IPS-20b (cell line): ENCODE measurements around the gene MMP24.
A peak's percentile ranks its signal among the peaks of the same experiment; 100 is the strongest.

ENCODE experiments used
- H3K27ac ChIP-seq: one replicate; pipeline ENCODE4 v1.5.1; 2013; ENCODE audit warnings: low read length
- H3K27me3 ChIP-seq: 2 replicates; pipeline ENCODE4 v1.6.1; 2013; ENCODE audit warnings: mild to moderate bottlenecking, low read length, inconsistent platforms; ENCODE audit not compliant: insufficient read depth
- H3K36me3 ChIP-seq: 2 replicates; pipeline ENCODE4 v1.6.1; 2013; ENCODE audit warnings: low read depth, mild to moderate bottlenecking, inconsistent platforms, low read length, moderate library complexity; ENCODE audit not compliant: insufficient read depth
- H3K4me1 ChIP-seq: 2 replicates; pipeline ENCODE4 v1.6.1; 2013; ENCODE audit warnings: mild to moderate bottlenecking, control low read depth, inconsistent platforms, low read length, moderate library complexity; ENCODE audit not compliant: insufficient read depth
- H3K4me3 ChIP-seq: 2 replicates; pipeline ENCODE4 v1.5.1; 2013; ENCODE audit warnings: mild to moderate bottlenecking, low read length, inconsistent platforms
- H3K9ac ChIP-seq: 2 replicates; pipeline ENCODE4 v1.6.1; 2013; ENCODE audit warnings: low read depth, mild to moderate bottlenecking, inconsistent platforms, low read length, moderate library complexity
- H3K9me3 ChIP-seq: 2 replicates; pipeline ENCODE4 v1.6.1; 2013; ENCODE audit warnings: mild to moderate bottlenecking, low read depth, low read length, inconsistent platforms; ENCODE audit not compliant: insufficient read depth

The MMP24 gene

DNA sequence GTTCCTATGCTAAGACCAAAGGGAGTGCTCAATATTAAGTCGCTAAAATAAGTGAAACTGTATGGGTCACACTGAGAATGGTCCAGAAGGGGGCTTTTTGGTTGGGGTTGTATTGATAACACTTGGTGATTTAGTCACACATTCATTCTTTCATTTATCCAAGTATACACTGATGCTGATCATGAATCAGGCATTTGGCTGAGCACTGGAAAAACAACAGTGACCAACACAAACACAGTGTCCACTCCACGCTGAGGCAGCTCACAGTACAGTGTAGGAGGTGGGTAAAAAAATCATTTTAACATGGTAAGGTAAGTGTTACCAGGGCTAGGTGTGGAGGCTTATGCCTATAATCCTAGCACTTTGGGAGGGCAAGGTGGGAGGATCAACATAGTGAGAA is 74.9 kb downstream of the MMP24 start:
- Histone ChIP-seq H3K4me3 (no peak overlapping the region), H3K9me3 (no peaks in the 10 kb centered on the region), H3K27me3 (no peaks in the 10 kb centered on the region), H3K27ac (no peak overlapping the region), H3K36me3 (peaks cover 4% of the 10 kb centered on the region), H3K4me1 (no peaks in the 10 kb centered on the region), H3K9ac (no peak overlapping the region)

DNA sequence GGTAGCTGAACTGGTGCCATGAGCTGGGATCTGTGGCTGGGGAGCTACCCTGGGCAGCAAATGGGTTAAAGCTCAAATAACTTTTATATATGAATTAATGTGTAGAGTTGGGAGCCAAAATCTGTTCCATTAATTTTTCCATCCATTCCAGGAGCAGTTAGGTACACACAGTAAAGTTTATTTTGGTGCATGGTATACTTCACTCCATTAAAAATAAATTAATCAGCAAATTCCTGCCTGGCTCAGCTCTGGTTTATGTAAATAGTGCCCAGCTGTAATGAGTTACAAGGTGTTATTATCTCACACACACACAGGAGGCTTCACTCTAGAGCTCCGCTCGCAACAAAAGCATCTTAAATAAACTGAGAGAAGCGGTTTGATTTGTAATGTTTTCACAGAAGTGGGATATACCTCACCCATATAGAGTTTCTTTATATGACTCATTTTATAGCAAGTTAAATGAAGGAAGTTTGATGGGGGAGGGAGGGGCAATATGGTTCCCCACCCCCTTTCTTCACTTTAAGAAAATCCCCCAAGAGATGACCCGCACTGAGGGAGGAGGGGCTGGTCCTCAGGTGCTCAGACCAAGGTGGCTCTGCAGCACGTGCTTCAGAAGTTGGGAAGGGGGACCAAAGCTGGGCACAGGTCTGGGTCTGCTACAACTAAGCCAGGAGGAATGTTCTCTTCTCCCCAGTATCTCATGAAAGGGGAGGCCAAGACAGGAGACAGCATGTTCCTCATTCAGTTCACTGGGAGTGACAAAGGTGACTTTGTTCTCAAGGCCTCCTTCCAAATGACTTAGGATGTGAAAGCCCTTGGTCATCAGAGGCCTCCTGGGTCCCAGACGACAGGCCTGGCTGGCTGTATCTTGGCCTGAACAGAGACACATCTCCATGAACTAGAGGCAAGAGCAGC is 76.2 kb downstream of the MMP24 start:
- H3K9me3 ChIP-seq = no peaks in the 10 kb centered on the region
- H3K36me3 ChIP-seq = peaks cover 6% of the 10 kb centered on the region
- H3K27ac ChIP-seq = no peak overlapping the region

DNA sequence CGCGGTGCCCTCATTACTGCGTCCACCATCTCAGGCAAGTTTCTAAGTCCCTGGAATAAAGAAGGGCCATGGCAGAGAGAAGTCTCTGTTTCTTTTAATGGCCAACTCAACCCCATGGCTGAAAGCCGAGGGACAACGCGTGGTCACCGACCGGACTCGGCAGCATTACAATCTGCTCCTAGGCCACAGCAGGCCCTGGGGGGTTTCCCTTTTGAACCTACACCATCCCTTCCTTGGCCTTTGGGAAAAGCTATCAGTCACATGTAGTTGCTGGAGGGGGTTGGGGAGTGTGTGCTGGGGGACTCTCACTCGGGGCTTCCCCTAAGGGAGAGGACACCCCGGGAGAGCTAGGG is 76.9 kb downstream of the MMP24 start:
- Histone ChIP-seq H3K27me3 (no peaks in the 10 kb centered on the region), H3K27ac (no peak overlapping the region), H3K9me3 (no peaks in the 10 kb centered on the region), H3K36me3 (peaks cover 6% of the 10 kb centered on the region), H3K9ac (no peak overlapping the region), H3K4me1 (no peaks in the 10 kb centered on the region; the same call in 1 of the 2 replicates), H3K4me3 (no peak overlapping the region)

More for the DNA sequence above, 76.2 kb downstream of the MMP24 start:
- Histone ChIP-seq H3K4me1 (no peaks in the 10 kb centered on the region), H3K27me3 (no peaks in the 10 kb centered on the region), H3K9ac (no peak overlapping the region), H3K4me3 (no peak overlapping the region)

DNA sequence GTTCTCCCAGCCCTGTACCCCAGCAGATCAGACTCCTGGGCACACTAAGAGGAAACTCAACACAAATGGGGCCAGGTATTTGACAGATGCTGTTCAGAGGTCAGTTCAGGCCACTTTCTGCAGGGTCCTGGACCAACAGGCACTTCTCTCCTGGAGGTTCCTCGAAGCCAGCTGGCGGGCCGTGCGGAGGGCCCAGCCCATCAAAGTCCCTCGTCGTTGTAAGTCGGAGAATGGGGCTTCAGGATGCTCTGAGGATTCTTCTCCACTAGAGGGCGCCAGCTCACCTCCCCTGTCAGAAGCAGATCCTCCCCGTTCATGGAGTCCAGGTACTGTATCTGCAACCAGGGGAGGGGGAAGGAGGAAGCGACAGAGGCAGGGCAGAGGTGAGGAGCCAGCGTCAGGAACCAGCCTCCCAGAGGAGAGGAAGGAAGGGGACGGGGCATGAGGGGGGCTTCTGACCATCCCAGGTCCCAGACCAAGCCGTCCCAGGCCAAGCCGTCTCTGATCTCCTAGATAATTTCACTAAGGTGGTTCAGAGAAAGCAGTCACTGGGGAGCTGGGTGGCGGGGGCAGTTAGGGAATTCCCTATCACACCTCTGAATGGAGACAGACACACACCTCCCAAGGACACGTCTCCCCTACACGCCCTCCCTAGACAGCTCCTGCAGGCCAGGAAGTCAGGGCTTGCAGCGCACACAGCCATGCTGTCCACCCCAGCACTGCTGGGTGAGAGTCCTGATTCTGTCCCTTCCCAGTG is 77.4 kb downstream of the MMP24 start:
- Histone ChIP-seq H3K27ac (no peak overlapping the region), H3K27me3 (no peaks in the 10 kb centered on the region), H3K9me3 (no peaks in the 10 kb centered on the region), H3K4me3 (no peak overlapping the region; the same call in 1 of the 2 replicates), H3K4me1 (no peaks in the 10 kb centered on the region; the same call in 1 of the 2 replicates), H3K36me3 (peaks cover 6% of the 10 kb centered on the region), H3K9ac (no peak overlapping the region)

DNA sequence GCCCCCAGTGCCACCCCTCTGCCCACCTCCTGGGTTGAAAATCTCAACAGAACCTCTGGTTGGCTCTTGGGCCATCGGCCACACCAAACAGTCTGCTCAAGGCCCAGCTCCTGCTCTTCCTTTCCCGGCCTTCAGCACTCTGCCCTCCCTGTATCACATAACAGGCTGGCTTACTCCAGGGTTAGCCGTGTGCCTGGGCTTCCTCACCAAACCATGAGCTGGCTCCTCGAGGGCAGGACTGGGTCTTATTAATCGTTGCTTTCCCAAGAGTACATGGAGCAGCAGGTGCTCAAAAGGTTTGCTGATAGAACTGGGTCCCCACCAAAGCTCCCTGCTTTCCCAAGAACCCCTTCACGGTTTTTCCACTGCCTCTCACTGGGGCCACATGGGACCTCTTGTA is 78.5 kb downstream of the MMP24 start:
- peaks cover 6% of the 10 kb centered on the region for H3K36me3 ChIP-seq
- H3K27ac ChIP-seq = no peak overlapping the region
- H3K27me3 ChIP-seq = no peaks in the 10 kb centered on the region
- no peak overlapping the region for H3K9ac ChIP-seq
- H3K9me3 ChIP-seq = no peaks in the 10 kb centered on the region
- no peaks in the 10 kb centered on the region; the same call in 1 of the 2 replicates for H3K4me1 ChIP-seq
- H3K4me3 ChIP-seq = no peak overlapping the region

DNA sequence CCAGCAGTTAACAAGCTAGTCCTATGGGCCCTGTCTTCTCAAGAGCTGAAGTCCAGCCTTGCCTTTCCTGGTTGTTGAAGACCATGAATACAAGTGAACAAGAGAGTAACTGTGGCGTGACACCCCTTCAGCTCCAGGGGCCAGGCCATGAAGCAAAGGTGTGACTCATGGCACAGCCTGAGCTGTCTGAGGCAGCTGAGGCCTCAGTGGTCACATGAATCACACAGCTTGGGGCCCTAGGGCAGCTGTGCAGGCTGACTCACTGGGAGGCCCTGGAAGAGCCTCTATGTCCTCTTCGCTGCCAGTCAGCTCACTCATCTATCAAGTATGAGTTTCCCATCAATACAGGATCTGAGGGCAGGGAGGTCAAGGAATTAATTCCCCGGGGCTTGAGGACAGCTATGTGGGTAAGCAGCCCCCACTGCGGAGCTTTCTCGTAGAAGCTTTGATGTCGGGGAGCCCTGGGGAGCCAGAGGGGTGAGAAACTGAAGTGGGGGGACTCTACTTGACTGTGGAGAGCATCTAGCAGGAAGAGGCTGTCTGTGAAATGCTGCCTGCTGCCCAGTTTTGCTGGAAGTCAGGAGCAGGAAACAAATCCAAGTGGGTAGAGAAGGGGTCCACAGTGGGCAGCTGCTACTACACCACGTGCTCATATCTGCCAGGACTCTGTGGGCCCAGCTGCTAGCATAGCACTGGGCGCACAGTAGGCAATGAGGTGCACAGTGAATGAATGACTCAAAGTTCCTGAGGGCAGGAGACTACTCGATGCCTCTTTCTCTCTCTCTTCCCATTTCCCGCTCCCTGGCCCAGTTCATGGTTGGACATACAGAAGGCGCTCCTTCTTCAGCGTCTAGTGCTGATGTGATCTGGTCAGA is 79.4 kb downstream of the MMP24 start:
- H3K4me3 ChIP-seq = no peak overlapping the region
- H3K27me3 ChIP-seq = no peaks in the 10 kb centered on the region
- H3K9me3 ChIP-seq = no peaks in the 10 kb centered on the region
- H3K36me3 ChIP-seq = peaks cover 6% of the 10 kb centered on the region
- no peak overlapping the region for H3K9ac ChIP-seq
- no peak overlapping the region for H3K27ac ChIP-seq
- H3K4me1 ChIP-seq = no peaks in the 10 kb centered on the region; the same call in 1 of the 2 replicates

DNA sequence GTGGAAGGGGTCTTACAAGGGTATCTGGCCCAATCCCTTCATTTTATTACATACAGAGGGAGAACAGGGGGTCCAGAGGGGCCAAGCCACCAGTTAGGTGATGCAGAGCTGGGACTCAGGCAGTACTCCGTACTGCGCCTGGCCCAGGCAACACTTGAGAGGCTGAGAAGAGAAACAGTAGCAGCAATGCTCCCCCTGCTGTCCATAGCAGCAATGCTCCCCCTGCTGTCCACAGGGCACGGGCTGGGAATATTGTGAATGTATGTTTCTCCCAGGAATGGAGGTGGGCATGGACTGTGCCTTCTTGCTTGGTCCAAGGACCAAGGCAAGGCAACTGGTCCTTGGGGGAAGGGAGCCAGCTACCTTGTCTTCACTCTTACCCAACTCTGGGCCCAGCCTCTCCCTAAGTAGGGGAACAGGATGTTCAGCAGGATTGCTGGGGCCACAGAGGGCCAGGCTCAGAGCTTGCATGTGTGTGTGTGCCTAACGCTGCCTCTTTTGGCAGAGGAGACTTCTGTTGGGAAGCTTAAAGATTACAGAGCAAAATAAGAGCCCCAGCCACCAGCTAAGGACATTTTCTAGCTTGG is 80.5 kb downstream of the MMP24 start:
- no peak overlapping the region for H3K9ac ChIP-seq
- no peaks in the 10 kb centered on the region for H3K9me3 ChIP-seq
- no peaks in the 10 kb centered on the region for H3K27me3 ChIP-seq
- H3K4me1 ChIP-seq = peaks cover 5% of the 10 kb centered on the region
- H3K27ac ChIP-seq = no peak overlapping the region
- no peak overlapping the region for H3K4me3 ChIP-seq
- H3K36me3 ChIP-seq = peaks cover 6% of the 10 kb centered on the region

DNA sequence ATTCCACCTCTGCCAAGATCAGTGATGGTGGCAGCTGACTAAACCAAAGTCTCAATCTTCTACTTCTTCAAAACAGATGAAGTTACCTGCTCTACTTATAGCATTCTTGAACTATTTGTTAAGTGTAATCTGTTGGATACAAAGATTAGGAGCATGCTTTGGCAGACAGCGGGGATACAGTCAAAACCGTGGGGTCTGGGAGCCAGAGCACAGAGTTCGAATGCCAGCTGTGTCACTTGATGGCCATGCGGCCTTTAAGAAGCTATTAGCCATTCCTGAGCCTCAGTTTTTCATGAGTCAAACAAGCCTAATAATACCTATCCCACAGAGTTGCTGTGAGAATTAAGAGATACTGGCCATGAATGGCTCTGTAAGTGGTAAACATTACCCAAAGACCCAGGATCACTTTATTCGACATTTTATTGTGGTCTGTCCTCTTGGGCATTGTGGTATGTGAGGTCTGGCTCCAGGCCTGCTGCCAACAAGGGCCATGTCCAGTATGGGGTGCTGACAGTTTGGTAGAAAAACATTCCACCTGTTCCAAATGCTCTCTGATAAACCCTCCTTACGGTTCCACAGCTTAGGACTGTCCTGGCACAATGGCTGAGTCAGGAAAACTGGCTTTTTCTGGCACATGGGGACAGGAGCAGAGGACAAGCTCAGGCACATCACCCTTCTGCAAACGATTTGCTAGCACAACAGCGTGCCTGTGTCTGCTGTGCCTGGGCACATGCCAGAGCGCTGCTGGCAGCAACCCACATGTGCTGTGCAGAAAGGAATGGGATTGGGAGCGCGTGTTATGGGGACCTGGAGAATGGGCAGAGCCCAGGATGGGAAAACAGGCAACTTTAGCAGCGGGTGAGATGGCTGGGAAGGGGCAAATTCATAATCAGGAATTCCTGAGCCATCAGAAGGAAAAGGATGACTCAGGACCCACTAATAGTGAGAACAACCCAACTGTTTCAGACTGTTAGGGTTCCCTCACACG is 81.5 kb downstream of the MMP24 start:
- H3K4me3 ChIP-seq = no peak overlapping the region
- H3K27me3 ChIP-seq = no peaks in the 10 kb centered on the region
- H3K9me3 ChIP-seq = no peaks in the 10 kb centered on the region
- peaks cover 14% of the 10 kb centered on the region for H3K4me1 ChIP-seq
- peaks cover 6% of the 10 kb centered on the region for H3K36me3 ChIP-seq
- no peak overlapping the region for H3K9ac ChIP-seq
- H3K27ac ChIP-seq = no peak overlapping the region

DNA sequence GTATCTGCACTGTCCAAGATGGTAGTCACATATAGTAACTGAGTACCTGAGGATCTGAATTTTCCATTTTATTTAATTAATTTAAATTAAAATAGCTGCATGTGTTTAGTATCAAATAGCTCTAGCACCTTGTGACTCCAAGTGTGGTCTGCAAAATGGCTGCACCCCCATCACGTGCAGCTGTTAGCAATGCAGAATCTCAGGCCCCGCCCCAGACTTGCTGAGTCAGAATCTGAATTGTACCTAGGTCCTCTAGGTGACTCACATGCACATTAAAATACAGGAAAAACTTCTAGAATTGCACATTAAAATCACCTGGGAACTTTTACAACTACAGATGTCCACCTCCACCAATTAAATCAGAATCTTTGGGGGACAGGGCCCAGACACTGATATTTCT is 84.9 kb downstream of the MMP24 start:
- Histone ChIP-seq H3K9ac (no peak overlapping the region), H3K27ac (peak overlapping the region; percentile 34), H3K4me3 (no peak overlapping the region), H3K27me3 (no peaks in the 10 kb centered on the region), H3K36me3 (peaks cover 10% of the 10 kb centered on the region), H3K4me1 (peaks cover 19% of the 10 kb centered on the region), H3K9me3 (no peaks in the 10 kb centered on the region)

DNA sequence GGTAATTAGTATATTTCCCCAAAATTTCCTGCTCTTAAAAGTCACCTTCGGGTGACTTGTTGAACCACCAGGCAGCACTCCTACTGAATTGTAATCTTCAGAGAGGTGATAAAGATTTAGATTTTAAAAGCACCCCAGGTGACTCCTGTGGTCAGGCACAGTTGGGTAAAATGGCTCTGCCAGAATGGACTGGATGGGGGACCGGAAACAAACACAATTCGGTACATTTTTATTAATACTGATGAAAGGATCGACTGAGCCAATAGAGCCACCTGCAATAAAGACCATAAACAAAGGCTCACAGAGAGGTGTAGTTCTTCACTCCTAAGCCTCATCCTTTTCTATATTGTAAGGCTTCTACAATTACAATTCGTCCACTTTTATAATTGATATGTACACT is 85.3 kb downstream of the MMP24 start:
- Histone ChIP-seq H3K4me3 (no peak overlapping the region), H3K27me3 (no peaks in the 10 kb centered on the region), H3K9me3 (no peaks in the 10 kb centered on the region), H3K27ac (peak overlapping the region; percentile 34), H3K9ac (no peak overlapping the region), H3K4me1 (peaks cover 19% of the 10 kb centered on the region), H3K36me3 (peaks cover 8% of the 10 kb centered on the region; the same call in 1 of the 2 replicates)
